K562 (cell line): ENCODE data around the gene WARS2. TPM values are rescaled to one million over a fixed set of nuclear protein-coding genes. Genes with fewer than 3 reads are reported as not detected.
A peak's percentile ranks its signal among the peaks of the same experiment; 100 is the strongest.

Experiments
- CTBP1 ChIP-seq: fragments of 450-650 bp; IDR thresholded peaks from 2 replicates; pipeline ENCODE4 v1.6.1; 2016; ENCODE audit warnings: borderline replicate concordance
- EHMT2 ChIP-seq: fragments of 450-650 bp; IDR thresholded peaks from 2 replicates; pipeline ENCODE4 v1.6.1; 2018; ENCODE audit warnings: antibody characterized with exemption
- HDAC2 ChIP-seq: fragments of 450-650 bp; IDR thresholded peaks from 2 replicates; pipeline ENCODE4 v1.6.1; 2016; ENCODE audit warnings: mild to moderate bottlenecking
- HMG20A ChIP-seq: fragments of 450-650 bp; formaldehyde crosslinking; conservative IDR thresholded peaks from 2 replicates; pipeline ENCODE4 v1.4.0; 2020; ENCODE audit warnings: mild to moderate bottlenecking, mixed read lengths
- JUND ChIP-seq, 2 experiments: IDR thresholded peaks; 2 replicates in 1 of 2; 3 replicates in 1 of 2; pipeline ENCODE4 v1.6.1; 2011; ENCODE audit warnings: borderline replicate concordance in 2 of 2, low read depth in 2 of 2, low read length in 2 of 2, improper control_type of control experiment in 1 of 2, missing biosample characterization in 1 of 2, missing genetic modification characterization in 1 of 2, missing genetic modification reagents in 1 of 2
- MAFK ChIP-seq: IDR thresholded peaks from 2 replicates; pipeline ENCODE4 v1.6.1; 2011; ENCODE audit warnings: low read length, improper control_type of control experiment
- NFXL1 ChIP-seq: fragments of 450-650 bp; formaldehyde crosslinking; IDR thresholded peaks from 2 replicates; pipeline ENCODE4 v1.4.0; 2021; ENCODE audit warnings: mild to moderate bottlenecking
- OTX1 ChIP-seq: fragments of 450-650 bp; formaldehyde crosslinking; IDR thresholded peaks from 2 replicates; pipeline ENCODE4 v1.4.0; 2022; ENCODE audit warnings: mild to moderate bottlenecking
- RBFOX2 ChIP-seq: fragments of 200-400 bp; formaldehyde crosslinking; IDR thresholded peaks from 2 replicates; pipeline ENCODE4 v1.6.1; 2017; ENCODE audit warnings: low read depth, mild to moderate bottlenecking, low read length, moderate library complexity
- SMAD4 ChIP-seq: fragments of 250-450 bp; sonication (Bioruptor Pico); conservative IDR thresholded peaks from 2 replicates; pipeline ENCODE4 v1.8.0; 2021; ENCODE audit warnings: inconsistent platforms, mild to moderate bottlenecking, moderate library complexity
- SMARCA4 ChIP-seq: fragments of 450-650 bp; IDR thresholded peaks from 2 replicates; pipeline ENCODE4 v1.6.1; 2016
- SMARCE1 ChIP-seq: fragments of 450-650 bp; IDR thresholded peaks from 2 replicates; pipeline ENCODE4 v1.7.1; 2016; ENCODE audit warnings: mild to moderate bottlenecking
- TCF7L2 ChIP-seq: fragments of 150-350 bp; IDR thresholded peaks from 2 replicates; pipeline ENCODE4 v1.6.1; 2016; ENCODE audit warnings: low read depth, mild to moderate bottlenecking, low read length, moderate library complexity
- TRIM24 ChIP-seq, 2 experiments: fragments of 450-650 bp; IDR thresholded peaks; 2 replicates each; pipeline ENCODE4 v1.6.1; 2016
- ZEB2 ChIP-seq: fragments of 450-650 bp; IDR thresholded peaks from 2 replicates; pipeline ENCODE4 v1.6.1; 2016
- ZNF12 ChIP-seq: sonication (generic); formaldehyde crosslinking; IDR thresholded peaks from 2 replicates; pipeline ENCODE4 v1.4.0; 2020; ENCODE audit warnings: mild to moderate bottlenecking, missing genetic modification reagents
- ZNF24 ChIP-seq: fragments of 450-650 bp; IDR thresholded peaks from 2 replicates; pipeline ENCODE4 v1.6.1; 2016
- polyA plus RNA-seq, 8 experiments: library from polyadenylated mRNA; depleted of rRNA in 4 of 8; stranded (reverse) in 5 of 8; unstranded in 3 of 8; fragments of >200 nt; fragmentation: Nextera tagmentation in 2 of 8; fragmentation: Illumina TruSeq in 1 of 8; extraction: Ambion mirVana in 2 of 8; extraction: Trizol in 1 of 8; gene quantifications; 2 replicates each; pipeline versions ENCODE4 v1.2.1 to v1.2.3, GENCODE V29; 2011 to 2014; ENCODE audit warnings: inconsistent platforms in 1 of 8, missing spikeins in 1 of 8
- total RNA-seq, 7 experiments: library from RNA; depleted of rRNA in 6 of 7; stranded (reverse); fragments of >200 nt in 6 of 7; fragmentation: Illumina TruSeq in 2 of 7; extraction: Trizol in 2 of 7; gene quantifications; 2 replicates each; pipeline versions ENCODE4 v1.2.1 to v1.2.3, GENCODE V29; 2011 to 2021; ENCODE audit warnings: low replicate concordance in 1 of 7
- TF ChIP-seq, protein P1 (sequence below): fragments of 450-650 bp; IDR thresholded peaks from 2 replicates; pipeline ENCODE4 v1.6.1; 2018; ENCODE audit warnings: mild to moderate bottlenecking, low read depth; ENCODE audit not compliant: partially characterized antibody
- TF ChIP-seq, protein P2 (sequence below), 2 experiments: fragments of 450-650 bp; IDR thresholded peaks; 2 replicates each; pipeline ENCODE4 v1.6.1; 2016; ENCODE audit warnings: mild to moderate bottlenecking in 2 of 2, borderline replicate concordance in 1 of 2, low read depth in 1 of 2, moderate library complexity in 1 of 2

The WARS2 gene
- total and polyA plus RNA-seq, 9 of the 15 experiments (the other 6 are each of a cell fraction or from before 2014, with no cell fraction given): 5.7 to 18.0 (median 16.9) TPM

DNA sequence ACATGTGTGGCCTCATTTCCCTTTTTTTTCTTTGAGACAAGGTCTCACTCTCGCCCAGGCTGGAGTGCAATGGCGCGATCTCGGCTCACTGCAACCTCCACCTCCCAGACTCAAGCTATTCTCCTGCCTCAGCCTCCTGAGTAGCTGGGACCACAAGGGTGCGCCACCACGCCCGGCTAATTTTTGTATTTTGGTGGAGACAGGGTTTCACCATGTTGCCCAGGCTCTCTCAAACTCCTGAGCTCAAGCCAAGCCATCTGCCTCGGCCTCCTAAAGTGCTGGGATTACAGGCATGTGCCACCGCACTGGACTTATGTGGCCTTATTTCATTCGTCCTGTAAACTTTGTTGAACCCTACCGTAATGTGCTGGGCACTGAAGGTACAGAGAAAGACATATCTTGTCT, 569 bp upstream of the WARS2 start (continued):
- peak; percentile 68; the same call in 1 of the 2 replicates for TF ChIP-seq SMARCE1
- peak; percentile 47; the same call in 1 of the 2 replicates for TF ChIP-seq HDAC2
- TF ChIP-seq ZNF24: peak; percentile 9; the same call in 1 of the 2 replicates
- 0 out of 2 replicates have a peak, but pooled peaks have one; percentile 26 for TF ChIP-seq OTX1 (CRISPR knock-in tag)
- TF ChIP-seq, protein P1, sequence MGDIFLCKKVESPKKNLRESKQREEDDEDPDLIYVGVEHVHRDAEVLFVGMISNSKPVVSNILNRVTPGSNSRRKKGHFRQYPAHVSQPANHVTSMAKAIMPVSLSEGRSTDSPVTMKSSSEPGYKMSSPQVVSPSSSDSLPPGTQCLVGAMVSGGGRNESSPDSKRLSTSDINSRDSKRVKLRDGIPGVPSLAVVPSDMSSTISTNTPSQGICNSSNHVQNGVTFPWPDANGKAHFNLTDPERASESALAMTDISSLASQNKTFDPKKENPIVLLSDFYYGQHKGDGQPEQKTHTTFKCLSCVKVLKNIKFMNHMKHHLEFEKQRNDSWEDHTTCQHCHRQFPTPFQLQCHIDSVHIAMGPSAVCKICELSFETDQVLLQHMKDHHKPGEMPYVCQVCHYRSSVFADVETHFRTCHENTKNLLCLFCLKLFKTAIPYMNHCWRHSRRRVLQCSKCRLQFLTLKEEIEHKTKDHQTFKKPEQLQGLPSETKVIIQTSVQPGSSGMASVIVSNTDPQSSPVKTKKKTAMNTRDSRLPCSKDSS: no peak
- TF ChIP-seq HMG20A (CRISPR knock-in tag): no peak
- peak; percentile 52; the same call in 1 of the 2 replicates for TF ChIP-seq ZEB2
- 0 out of 2 replicates have a peak, but pooled peaks have one; percentile 32 for TF ChIP-seq NFXL1 (CRISPR knock-in tag)
- peak; percentile 51 for TF ChIP-seq RBFOX2
- 0 out of 4 replicates have a peak, but pooled peaks of 1 of the 2 experiments have one; percentile 42 for TF ChIP-seq TRIM24 (IDR thresholded peaks at IDR 0.05)
- TF ChIP-seq, protein P2, sequence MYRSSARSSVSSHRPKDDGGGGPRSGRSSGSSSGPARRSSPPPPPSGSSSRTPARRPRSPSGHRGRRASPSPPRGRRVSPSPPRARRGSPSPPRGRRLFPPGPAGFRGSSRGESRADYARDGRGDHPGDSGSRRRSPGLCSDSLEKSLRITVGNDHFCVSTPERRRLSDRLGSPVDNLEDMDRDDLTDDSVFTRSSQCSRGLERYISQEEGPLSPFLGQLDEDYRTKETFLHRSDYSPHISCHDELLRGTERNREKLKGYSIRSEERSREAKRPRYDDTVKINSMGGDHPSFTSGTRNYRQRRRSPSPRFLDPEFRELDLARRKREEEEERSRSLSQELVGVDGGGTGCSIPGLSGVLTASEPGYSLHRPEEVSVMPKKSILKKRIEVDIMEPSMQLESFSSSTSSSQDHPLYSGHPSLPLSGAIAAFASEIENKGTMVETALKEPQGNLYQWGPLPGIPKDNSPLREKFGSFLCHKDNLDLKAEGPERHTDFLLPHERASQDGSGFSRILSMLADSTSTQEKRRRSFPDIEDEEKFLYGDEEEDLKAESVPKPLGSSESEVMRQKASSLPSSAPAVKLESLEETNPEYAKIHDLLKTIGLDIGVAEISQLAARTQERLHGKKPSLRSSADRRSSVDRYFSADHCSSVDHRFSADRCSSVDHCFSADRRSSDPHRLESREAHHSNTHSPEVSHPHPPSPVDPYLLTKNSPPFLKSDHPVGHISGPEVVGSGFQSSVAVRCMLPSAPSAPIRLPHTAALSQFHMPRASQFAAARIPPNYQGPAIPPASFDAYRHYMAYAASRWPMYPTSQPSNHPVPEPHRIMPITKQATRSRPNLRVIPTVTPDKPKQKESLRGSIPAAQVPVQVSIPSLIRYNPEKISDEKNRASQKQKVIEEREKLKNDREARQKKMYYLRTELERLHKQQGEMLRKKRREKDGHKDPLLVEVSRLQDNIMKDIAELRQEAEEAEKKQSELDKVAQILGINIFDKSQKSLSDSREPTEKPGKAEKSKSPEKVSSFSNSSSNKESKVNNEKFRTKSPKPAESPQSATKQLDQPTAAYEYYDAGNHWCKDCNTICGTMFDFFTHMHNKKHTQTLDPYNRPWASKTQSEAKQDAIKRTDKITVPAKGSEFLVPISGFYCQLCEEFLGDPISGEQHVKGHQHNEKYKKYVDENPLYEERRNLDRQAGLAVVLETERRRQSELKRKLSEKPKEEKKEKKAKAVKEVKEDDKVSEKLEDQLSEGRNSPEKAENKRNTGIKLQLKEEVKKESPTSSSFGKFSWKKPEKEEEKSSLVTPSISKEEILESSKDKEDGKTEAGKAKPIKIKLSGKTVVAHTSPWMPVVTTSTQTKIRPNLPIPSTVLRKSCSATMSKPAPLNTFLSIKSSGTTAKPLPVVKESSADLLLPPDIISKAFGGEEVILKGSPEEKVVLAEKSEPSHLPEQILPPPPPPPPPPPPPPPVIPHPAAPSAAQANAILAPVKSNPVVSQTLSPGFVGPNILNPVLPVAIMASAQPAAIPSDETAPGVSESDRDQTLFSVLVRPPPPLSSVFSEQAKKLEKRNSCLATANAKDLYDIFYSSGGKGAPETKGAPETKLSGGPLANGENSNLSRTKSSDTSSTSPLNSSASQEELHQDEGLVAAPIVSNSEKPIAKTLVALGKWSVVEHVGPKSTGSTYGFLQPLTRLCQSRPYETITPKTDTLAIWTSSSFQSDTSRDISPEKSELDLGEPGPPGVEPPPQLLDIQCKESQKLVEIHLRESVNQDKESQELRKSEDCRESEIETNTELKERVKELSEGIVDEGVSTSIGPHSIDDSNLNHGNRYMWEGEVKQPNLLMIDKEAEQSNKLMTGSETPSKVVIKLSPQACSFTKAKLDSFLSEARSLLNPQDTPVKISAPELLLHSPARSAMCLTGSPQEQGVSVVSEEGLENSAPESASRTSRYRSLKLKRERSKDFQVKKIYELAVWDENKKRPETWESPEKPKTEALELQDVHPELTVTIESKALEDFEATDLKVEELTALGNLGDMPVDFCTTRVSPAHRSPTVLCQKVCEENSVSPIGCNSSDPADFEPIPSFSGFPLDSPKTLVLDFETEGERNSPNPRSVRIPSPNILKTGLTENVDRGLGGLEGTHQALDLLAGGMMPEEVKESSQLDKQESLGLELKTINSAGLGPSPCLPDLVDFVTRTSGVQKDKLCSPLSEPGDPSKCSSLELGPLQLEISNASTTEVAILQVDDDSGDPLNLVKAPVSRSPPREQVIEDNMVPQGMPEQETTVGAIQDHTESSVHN (IDR thresholded peaks at IDR 0.05; ENCODE audit: borderline replicate concordance in 1 of 2, low read depth in 1 of 2): 0 out of 4 replicates have a peak, but pooled peaks of 1 of the 2 experiments have one; percentile 14
- TF ChIP-seq ZNF12 (CRISPR knock-in tag): 0 out of 2 replicates have a peak, but pooled peaks have one; percentile 34
- TF ChIP-seq JUND (IDR thresholded peaks at IDR 0.05; ENCODE audit: borderline replicate concordance, low read depth, low read length): 0 out of 2 replicates have a peak, but pooled peaks have one; percentile 12
- no peak for TF ChIP-seq JUND (tag; IDR thresholded peaks at IDR 0.05; ENCODE audit: borderline replicate concordance, low read depth, low read length)
- TF ChIP-seq SMAD4 (CRISPR knock-in tag): peak; percentile 25; the same call in 1 of the 2 replicates
- TF ChIP-seq MAFK: no peak
- TF ChIP-seq EHMT2: peak; percentile 85
- TF ChIP-seq TCF7L2: no peak
- peak; percentile 81 for TF ChIP-seq SMARCA4
- peak; percentile 27 for TF ChIP-seq CTBP1
